ENCODE measurements around the gene CUX1.

- TF ChIP-seq EP300 (IDR thresholded peaks at IDR 0.05; ENCODE audit: low read depth) (no peak), CTCF (IDR thresholded peaks at IDR 0.05) (no peak), POLR2A (IDR thresholded peaks at IDR 0.05) (no peak)
These were observed 3.3 kb downstream of the CUX1 start for GRCh38 chr7:101820703-101821102.
